Measurements from ENCODE around the gene TMEM203. TPM values are rescaled to one million over a fixed set of nuclear protein-coding genes. Genes with fewer than 3 reads are reported as not detected.
A peak's percentile ranks its signal among the peaks of the same experiment; 100 is the strongest.

Gene TMEM203
- total RNA-seq, 1 donor from 2014 or later, result 24.3 TPM

DNA sequence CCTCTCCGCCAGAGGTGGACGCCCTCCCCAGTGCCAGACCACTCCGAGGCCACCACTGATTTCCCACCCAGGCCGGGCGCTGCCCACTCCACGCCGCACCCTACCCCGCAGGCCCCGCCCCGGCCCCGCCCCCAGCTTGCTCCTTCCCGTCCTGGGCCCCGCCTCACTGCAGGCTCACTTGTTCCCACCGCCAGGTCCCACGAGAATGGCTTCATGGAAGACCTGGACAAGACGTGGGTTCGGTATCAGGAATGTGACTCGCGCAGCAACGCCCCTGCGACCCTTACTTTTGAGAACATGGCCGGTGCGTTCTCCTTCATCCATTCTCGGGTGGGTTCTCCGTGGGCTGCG, 42.1 kb downstream of the TMEM203 start:
- Histone ChIP-seq H3K27ac (no peak overlapping the region), H3K36me3 (no peaks in the 10 kb centered on the region), H3K9me3 (no peaks in the 10 kb centered on the region), H3K4me3 (peak overlapping the region; percentile 18 to 46), H3K4me1 (peaks cover 13 to 19% of the 10 kb centered on the region in 2 donors), H3K27me3 (peaks cover 69% of the 10 kb centered on the region)
- TF ChIP-seq, protein P1, sequence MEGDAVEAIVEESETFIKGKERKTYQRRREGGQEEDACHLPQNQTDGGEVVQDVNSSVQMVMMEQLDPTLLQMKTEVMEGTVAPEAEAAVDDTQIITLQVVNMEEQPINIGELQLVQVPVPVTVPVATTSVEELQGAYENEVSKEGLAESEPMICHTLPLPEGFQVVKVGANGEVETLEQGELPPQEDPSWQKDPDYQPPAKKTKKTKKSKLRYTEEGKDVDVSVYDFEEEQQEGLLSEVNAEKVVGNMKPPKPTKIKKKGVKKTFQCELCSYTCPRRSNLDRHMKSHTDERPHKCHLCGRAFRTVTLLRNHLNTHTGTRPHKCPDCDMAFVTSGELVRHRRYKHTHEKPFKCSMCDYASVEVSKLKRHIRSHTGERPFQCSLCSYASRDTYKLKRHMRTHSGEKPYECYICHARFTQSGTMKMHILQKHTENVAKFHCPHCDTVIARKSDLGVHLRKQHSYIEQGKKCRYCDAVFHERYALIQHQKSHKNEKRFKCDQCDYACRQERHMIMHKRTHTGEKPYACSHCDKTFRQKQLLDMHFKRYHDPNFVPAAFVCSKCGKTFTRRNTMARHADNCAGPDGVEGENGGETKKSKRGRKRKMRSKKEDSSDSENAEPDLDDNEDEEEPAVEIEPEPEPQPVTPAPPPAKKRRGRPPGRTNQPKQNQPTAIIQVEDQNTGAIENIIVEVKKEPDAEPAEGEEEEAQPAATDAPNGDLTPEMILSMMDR (IDR thresholded peaks at IDR 0.05), result no peak
- intact Hi-C loops (cut with DNase I), result no loop called here
- DNase-seq (ENCODE audit: low spot score in 2 of 2), result no peak

DNA sequence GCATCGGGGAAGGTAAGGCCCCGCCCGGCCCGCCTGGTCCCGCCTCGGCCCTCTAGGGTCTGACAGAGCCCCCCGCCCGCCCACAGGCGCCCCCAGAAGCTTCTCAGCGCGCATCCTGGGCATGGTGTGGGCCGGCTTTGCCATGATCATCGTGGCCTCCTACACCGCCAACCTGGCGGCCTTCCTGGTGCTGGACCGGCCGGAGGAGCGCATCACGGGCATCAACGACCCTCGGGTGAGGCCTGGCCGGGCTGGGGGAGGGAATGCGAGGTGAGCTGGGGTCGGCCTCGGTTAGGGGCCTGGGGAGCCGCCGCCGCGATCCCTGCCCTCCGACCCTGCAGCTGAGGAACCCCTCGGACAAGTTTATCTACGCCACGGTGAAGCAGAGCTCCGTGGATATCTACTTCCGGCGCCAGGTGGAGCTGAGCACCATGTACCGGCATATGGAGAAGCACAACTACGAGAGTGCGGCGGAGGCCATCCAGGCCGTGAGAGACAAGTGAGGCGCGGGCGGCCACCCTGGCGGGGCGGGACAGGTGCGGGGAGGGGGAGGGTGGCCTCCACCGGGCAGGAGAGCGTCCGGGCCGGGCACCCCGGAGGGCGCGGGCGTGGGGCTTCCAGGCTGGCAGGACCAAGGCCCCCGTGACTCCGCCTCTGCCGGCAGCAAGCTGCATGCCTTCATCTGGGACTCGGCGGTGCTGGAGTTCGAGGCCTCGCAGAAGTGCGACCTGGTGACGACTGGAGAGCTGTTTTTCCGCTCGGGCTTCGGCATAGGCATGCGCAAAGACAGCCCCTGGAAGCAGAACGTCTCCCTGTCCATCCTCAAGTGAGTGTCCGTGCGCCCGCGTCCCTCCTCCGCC, 42.7 kb downstream of the TMEM203 start:
- intact Hi-C loops (cut with DNase I), result no loop called here
- Histone ChIP-seq H3K27ac (no peak overlapping the region), H3K4me3 (peak overlapping the region; percentile 18 to 46), H3K27me3 (peaks cover 68% of the 10 kb centered on the region), H3K9me3 (no peaks in the 10 kb centered on the region), H3K4me1 (peaks cover 10 to 14% of the 10 kb centered on the region in 2 donors), H3K36me3 (no peaks in the 10 kb centered on the region)
- DNase-seq (ENCODE audit: low spot score in 2 of 2), result no peak
- TF ChIP-seq, protein P1 (IDR thresholded peaks at IDR 0.05), result peak in 1 of 3 experiments; percentile 11

DNA sequence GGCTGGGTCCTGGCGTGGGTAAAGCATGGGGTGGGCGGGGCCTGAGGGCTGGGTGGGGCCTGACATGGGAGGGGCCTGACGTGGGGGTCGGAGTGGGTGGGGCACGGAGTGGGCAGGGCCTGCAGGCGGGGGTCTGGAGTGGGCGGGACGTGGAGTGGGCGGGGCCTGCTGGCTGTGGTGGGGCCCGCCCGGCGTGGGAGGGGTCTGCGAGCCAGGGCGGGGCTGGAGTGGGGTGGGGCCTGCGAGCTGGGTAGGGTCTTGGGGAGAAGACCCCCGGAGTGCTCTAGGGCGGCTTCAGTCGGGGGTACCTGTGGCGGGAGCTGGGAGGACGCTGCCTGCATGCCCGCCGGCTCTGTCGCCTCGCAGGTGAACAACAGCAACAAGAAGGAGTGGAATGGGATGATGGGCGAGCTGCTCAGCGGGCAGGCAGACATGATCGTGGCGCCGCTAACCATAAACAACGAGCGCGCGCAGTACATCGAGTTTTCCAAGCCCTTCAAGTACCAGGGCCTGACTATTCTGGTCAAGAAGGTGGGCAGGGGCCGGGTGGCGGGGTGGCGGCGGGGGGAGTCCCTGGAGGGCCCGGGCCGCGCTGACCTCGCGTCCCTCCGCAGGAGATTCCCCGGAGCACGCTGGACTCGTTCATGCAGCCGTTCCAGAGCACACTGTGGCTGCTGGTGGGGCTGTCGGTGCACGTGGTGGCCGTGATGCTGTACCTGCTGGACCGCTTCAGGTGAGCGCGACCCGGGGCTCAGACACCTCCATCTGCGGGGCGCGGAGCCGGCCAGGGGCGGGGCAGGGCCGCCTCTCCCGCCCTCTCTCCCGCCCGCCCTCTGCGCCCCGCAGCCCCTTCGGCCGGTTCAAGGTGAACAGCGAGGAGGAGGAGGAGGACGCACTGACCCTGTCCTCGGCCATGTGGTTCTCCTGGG, 43.6 kb downstream of the TMEM203 start:
- intact Hi-C loops (cut with DNase I), result no loop called here
- H3K9me3 ChIP-seq, result no peaks in the 10 kb centered on the region
- peaks cover 10 to 13% of the 10 kb centered on the region in 2 donors for H3K4me1 ChIP-seq
- H3K27me3 ChIP-seq, result peaks cover 63% of the 10 kb centered on the region
- H3K4me3 ChIP-seq, result no peak overlapping the region
- DNase-seq (ENCODE audit: low spot score in 2 of 2), result no peak
- no peak overlapping the region for H3K27ac ChIP-seq
- no peaks in the 10 kb centered on the region for H3K36me3 ChIP-seq
- TF ChIP-seq, protein P1 (IDR thresholded peaks at IDR 0.05), result no peak

DNA sequence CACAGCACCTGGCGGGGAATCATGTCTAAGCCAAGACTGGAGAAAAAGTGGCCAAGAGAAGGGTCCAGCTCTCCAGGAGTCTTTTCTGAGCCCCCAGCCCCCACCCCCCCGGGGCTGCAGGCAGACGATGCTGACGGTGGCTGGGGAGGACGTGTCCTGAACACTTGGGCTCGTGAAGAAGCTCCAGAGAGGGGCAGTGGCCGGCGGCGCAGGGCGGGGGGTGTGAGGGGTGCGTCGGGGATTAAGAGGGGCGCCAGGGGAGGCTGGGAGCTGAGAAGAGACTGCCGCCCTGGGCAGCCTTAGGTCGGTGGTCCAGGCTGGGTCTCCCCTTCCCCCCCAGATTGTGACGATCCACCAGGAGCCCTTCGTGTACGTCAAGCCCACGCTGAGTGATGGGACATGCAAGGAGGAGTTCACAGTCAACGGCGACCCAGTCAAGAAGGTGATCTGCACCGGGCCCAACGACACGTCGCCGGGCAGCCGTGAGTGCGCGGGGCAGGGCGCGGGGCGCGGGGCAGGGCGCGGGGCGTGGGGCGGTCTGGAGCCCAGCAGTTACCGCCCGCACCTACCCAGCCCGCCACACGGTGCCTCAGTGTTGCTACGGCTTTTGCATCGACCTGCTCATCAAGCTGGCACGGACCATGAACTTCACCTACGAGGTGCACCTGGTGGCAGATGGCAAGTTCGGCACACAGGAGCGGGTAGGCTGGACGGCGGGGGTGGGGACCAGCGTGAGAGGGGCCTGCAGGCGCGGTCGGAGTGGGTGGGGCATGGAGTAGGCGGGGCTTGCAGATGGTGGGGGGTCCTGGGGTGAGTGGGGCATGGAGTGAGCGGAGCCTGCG, 44.5 kb downstream of the TMEM203 start:
- TF ChIP-seq, protein P1 (IDR thresholded peaks at IDR 0.05), result no peak
- DNase-seq (ENCODE audit: low spot score in 2 of 2), result no peak
- Histone ChIP-seq H3K4me3 (no peak overlapping the region), H3K27me3 (peaks cover 55% of the 10 kb centered on the region), H3K4me1 (peaks cover 10 to 17% of the 10 kb centered on the region in 2 donors), H3K36me3 (no peaks in the 10 kb centered on the region), H3K9me3 (no peaks in the 10 kb centered on the region), H3K27ac (no peak overlapping the region)
- intact Hi-C loops (cut with DNase I), result no loop called here

DNA sequence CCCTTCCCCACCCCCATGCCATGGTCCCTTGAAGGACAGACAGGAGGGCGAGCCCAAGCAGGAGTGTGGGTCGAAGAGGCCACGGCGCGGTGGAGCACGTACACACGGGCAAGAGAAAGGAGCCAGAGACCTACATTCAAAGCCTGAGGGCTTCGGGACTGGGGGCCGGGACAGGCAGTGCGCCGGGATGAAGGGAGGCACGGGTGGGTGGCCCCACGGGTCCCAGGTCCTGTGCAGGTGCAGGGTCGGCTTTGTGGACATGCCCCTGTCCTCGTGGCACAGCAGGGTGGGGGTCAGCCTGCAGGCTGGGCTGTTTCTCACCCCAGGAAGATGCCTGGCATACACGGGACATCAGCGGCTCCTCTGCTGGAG, 45.4 kb downstream of the TMEM203 start:
- DNase-seq (ENCODE audit: low spot score in 2 of 2), result no peak
- intact Hi-C loops (cut with DNase I), result no loop called here
- H3K27ac ChIP-seq, result no peak overlapping the region

More for the DNA sequence above, 45.4 kb downstream of the TMEM203 start:
- H3K36me3 ChIP-seq, result no peaks in the 10 kb centered on the region
- TF ChIP-seq, protein P1 (IDR thresholded peaks at IDR 0.05), result no peak
- no peak overlapping the region for H3K4me3 ChIP-seq
- H3K4me1 ChIP-seq, result peaks cover 10 to 17% of the 10 kb centered on the region in 2 donors
- peaks cover 49% of the 10 kb centered on the region for H3K27me3 ChIP-seq
- H3K9me3 ChIP-seq, result no peaks in the 10 kb centered on the region

All from ascending aorta (tissue), 2 donors.